ENCODE data around the gene TOR4A. TPM values are rescaled to one million over a fixed set of nuclear protein-coding genes. Genes with fewer than 3 reads are reported as not detected.
"Not testable (repeated sequence)": the region's sequence is repeated elsewhere in the genome, so short reads cannot be mapped to it uniquely, and the experiment has no call there.

Gene TOR4A
- total and polyA plus RNA-seq, 12 donors: 4.7 to 21.5 (median 16.5) TPM

DNA sequence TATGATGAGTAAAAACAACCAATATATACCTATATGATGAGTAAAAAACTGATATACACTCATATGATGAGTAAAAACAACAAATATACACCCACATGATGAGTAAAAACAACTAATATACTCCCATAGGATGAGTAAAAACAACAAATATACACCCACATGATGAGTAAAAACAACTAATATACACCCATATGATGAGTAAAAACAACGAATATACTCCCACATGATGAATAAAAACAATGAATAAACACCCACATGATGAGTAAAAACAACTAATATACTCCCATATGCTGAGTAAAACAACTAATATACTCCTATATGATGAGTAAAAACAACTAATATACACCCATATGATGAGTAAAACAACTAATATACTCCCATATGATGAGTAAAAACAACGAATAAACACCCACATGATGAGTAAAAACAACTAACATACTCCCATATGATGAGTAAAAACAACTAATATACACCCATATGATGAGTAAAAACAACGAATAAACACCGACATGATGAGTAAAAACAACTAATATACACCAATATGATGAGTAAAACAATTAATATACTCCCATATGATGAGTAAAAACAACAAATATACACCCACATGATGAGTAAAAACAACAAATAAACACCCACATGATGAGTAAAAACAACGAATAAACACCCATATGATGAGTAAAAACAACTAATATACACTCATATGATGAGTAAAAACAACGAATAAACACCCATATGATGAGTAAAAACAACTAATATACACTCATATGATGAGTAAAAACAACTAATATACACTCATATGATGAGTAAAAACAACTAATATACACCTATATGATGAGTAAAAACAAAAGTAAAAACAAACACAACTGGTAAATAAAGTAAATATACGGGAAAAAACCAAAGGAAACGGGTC, 50.4 kb downstream of the TOR4A start:
- H3K9me3 ChIP-seq; H3K36me3 ChIP-seq; H3K4me3 ChIP-seq; ATAC-seq; H3K27ac ChIP-seq; H3K27me3 ChIP-seq; H3K4me1 ChIP-seq; intact Hi-C loops (cut with DNase I); DNase-seq: not testable (repeated sequence)
- peak in 1 of 9 donors; percentile 10 for TF ChIP-seq CTCF (IDR thresholded peaks at IDR 0.05)
- WGBS, 2 donors: 82% methylated on average over 8 of the region's 8 CpGs

DNA sequence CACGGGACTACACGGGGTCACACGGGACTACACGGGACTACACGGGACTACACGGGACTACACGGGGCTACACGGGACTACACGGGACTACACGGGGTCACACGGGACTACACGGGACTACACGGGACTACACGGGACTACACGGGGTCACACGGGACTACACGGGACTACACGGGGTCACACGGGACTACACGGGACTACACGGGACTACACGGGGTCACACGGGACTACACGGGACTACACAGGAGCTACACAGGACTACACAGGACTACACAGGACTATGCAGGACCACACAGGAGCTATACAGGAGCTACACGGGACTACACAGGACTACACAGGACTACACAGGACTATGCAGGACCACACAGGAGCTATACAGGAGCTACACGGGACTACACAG, 52.1 kb downstream of the TOR4A start:
- intact Hi-C loops (cut with DNase I); DNase-seq: not testable (repeated sequence)
- WGBS, 2 donors: 61 to 62% methylated on average over 22 to 24 of the region's 26 CpGs

DNA sequence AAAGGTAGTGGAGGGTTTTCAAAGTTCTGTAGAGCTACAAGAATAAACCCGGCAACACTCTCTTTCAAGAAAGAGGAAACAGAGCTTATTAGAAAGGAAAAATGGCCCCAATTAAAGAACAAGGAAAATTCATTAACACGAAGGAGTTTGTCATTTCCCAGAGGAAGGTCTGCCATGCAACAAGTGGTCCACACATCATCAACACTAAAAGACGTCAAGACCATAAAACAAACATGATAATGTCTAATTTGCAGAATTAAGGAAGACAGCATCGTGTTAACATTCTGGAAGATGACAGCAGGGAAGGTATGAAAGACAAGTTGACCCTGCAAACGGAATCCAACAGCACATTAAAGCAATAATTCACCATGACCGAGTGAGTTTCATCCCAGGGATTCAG, 53.2 kb downstream of the TOR4A start:
- TF ChIP-seq CTCF (IDR thresholded peaks at IDR 0.05): no peak
- Histone ChIP-seq H3K27me3 (peaks cover 0 to 3% (median 0%) of the 10 kb centered on the region in 7 donors), H3K9me3 (peaks cover 0 to 2% (median 0%) of the 10 kb centered on the region in 11 donors), H3K4me1 (no peaks in the 10 kb centered on the region), H3K27ac (no peak overlapping the region), H3K4me3 (no peak overlapping the region), H3K36me3 (no peaks in the 10 kb centered on the region)
- WGBS, 2 donors: 81 to 82% methylated on average over 6 of the region's 6 CpGs
- DNase-seq: no peak
- no peak for ATAC-seq
- intact Hi-C loops (cut with DNase I): loop anchor here in 1 of 10 donors (5.0 kb wide), 1 partner anchor 37 kb away; no protein-coding TSS in a partner anchor

More for the DNA sequence above, 52.1 kb downstream of the TOR4A start:
- H3K36me3 ChIP-seq, H3K4me1 ChIP-seq, H3K4me3 ChIP-seq, ATAC-seq, H3K27ac ChIP-seq, H3K27me3 ChIP-seq, H3K9me3 ChIP-seq: not testable (repeated sequence)

DNA sequence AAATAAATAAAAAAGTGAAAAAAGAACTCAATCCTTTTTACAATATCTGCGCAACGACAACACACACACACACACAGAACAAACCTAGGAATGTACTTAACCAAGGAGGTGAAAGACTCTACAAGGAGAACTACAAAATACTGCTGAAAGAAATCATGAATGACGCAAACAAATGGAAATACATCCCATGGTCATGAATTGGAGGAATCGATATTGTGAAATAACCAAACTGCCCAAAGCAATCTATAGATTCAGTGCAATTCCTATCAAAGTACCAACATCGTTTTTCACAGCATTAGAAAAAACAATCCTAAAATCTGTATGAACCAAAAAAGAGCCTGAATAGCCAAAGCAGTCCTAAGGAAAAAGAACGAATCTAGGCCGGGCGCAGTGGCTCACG, 54.4 kb downstream of the TOR4A start:
- DNase-seq: no peak
- no peak overlapping the region for H3K27ac ChIP-seq
- no peak for TF ChIP-seq CTCF (IDR thresholded peaks at IDR 0.05)
- WGBS, 2 donors: 96% methylated on average over 9 of the region's 9 CpGs
- H3K4me1 ChIP-seq: no peaks in the 10 kb centered on the region
- H3K9me3 ChIP-seq: peaks cover 0 to 14% (median 7%) of the 10 kb centered on the region in 11 donors
- peaks cover 0 to 3% (median 0%) of the 10 kb centered on the region in 7 donors for H3K27me3 ChIP-seq
- intact Hi-C loops (cut with DNase I): loop anchor here in 1 of 10 donors (5.0 kb wide), 1 partner anchor 35 kb away; no protein-coding TSS in a partner anchor
- H3K4me3 ChIP-seq: no peak overlapping the region
- peaks cover 0 to 7% (median 0%) of the 10 kb centered on the region in 9 donors for H3K36me3 ChIP-seq
- no peak for ATAC-seq

Other genes with a start within 250 kb of the TOR4A start
- 10 to 100 TPM; 23.6 to 42.6 (median 28.1) TPM for gene ABCA2, start 249.5 kb upstream of the TOR4A start, total RNA-seq
- 10 to 100 TPM; 16.0 to 46.7 TPM for gene ABCA2, start 249.5 kb upstream of the TOR4A start, polyA plus RNA-seq
- gene FUT7, start 245.6 kb upstream of the TOR4A start, total RNA-seq: under 1 TPM in 5 of 10 donors, not detected in 5; 0.13 to 0.30 (median 0.15) TPM
- gene FUT7, start 245.6 kb upstream of the TOR4A start, polyA plus RNA-seq: under 1 TPM; 0.07 to 0.15 TPM
- 10 to 100 TPM; 29.1 to 74.3 (median 52.6) TPM for gene NPDC1, start 231.5 kb upstream of the TOR4A start, total RNA-seq
- 100 to 1,000 TPM in 1 of 2 donors, 10 to 100 TPM in 1; 74.2 to 153 TPM for gene NPDC1, start 231.5 kb upstream of the TOR4A start, polyA plus RNA-seq
- 1 to 10 TPM in 8 of 10 donors, under 1 TPM in 2; 0.32 to 2.5 (median 1.6) TPM for gene ENTPD2, start 223.7 kb upstream of the TOR4A start, total RNA-seq
- gene ENTPD2, start 223.7 kb upstream of the TOR4A start, polyA plus RNA-seq: 1 to 10 TPM in 1 of 2 donors, under 1 TPM in 1; 0.96 to 3.3 TPM
- gene SAPCD2, start 207.2 kb upstream of the TOR4A start, total RNA-seq: 1 to 10 TPM in 1 of 10 donors, under 1 TPM in 8, not detected in 1; 0.06 to 1.1 (median 0.11) TPM
- gene SAPCD2, start 207.2 kb upstream of the TOR4A start, polyA plus RNA-seq: under 1 TPM; 0.15 to 0.23 TPM
- 10 to 100 TPM in 4 of 10 donors, 1 to 10 TPM in 6; 6.0 to 16.5 (median 8.5) TPM for gene UAP1L1, start 200.2 kb upstream of the TOR4A start, total RNA-seq
- gene UAP1L1, start 200.2 kb upstream of the TOR4A start, polyA plus RNA-seq: 10 to 100 TPM in 1 of 2 donors, 1 to 10 TPM in 1; 3.4 to 24.3 TPM
- 10 to 100 TPM; 16.9 to 27.7 (median 20.9) TPM for gene MAN1B1, start 190.7 kb upstream of the TOR4A start, total RNA-seq
- 10 to 100 TPM; 25.5 to 71.4 TPM for gene MAN1B1, start 190.7 kb upstream of the TOR4A start, polyA plus RNA-seq
- 100 to 1,000 TPM in 7 of 10 donors, 10 to 100 TPM in 3; 91.4 to 167 (median 118) TPM for gene DPP7, start 163.0 kb upstream of the TOR4A start, total RNA-seq
- 100 to 1,000 TPM; 152 to 677 TPM for gene DPP7, start 163.0 kb upstream of the TOR4A start, polyA plus RNA-seq
- not detected for gene GRIN1, start 138.6 kb upstream of the TOR4A start, total RNA-seq
- gene GRIN1, start 138.6 kb upstream of the TOR4A start, polyA plus RNA-seq: not detected
- gene LRRC26, start 107.7 kb upstream of the TOR4A start, total RNA-seq: not detected
- not detected for gene LRRC26, start 107.7 kb upstream of the TOR4A start, polyA plus RNA-seq
- gene TMEM210, start 105.7 kb upstream of the TOR4A start, total RNA-seq: not detected
- not detected for gene TMEM210, start 105.7 kb upstream of the TOR4A start, polyA plus RNA-seq
- 10 to 100 TPM; 24.6 to 44.8 (median 27.7) TPM for gene ANAPC2, start 89.2 kb upstream of the TOR4A start, total RNA-seq
- 10 to 100 TPM; 23.7 to 69.6 TPM for gene ANAPC2, start 89.2 kb upstream of the TOR4A start, polyA plus RNA-seq
- gene SSNA1, start 89.0 kb upstream of the TOR4A start, total RNA-seq: 10 to 100 TPM; 47.3 to 73.5 (median 56.7) TPM
- gene SSNA1, start 89.0 kb upstream of the TOR4A start, polyA plus RNA-seq: 100 to 1,000 TPM; 146 to 168 TPM
- gene TPRN, start 77.0 kb upstream of the TOR4A start, total RNA-seq: 10 to 100 TPM; 10.2 to 31.5 (median 21.7) TPM
- 10 to 100 TPM; 12.0 to 14.5 TPM for gene TPRN, start 77.0 kb upstream of the TOR4A start, polyA plus RNA-seq
- gene TMEM203, start 72.1 kb upstream of the TOR4A start, total RNA-seq: 10 to 100 TPM; 36.4 to 46.2 (median 41.7) TPM
- gene TMEM203, start 72.1 kb upstream of the TOR4A start, polyA plus RNA-seq: 10 to 100 TPM; 39.4 to 51.2 TPM
- 10 to 100 TPM in 1 of 10 donors, 1 to 10 TPM in 9; 4.6 to 10.1 (median 5.4) TPM for gene NDOR1, start 72.0 kb upstream of the TOR4A start, total RNA-seq
- gene NDOR1, start 72.0 kb upstream of the TOR4A start, polyA plus RNA-seq: 10 to 100 TPM in 1 of 2 donors, 1 to 10 TPM in 1; 6.5 to 10.6 TPM
- 10 to 100 TPM; 20.7 to 34.5 (median 24.1) TPM for gene RNF208, start 55.5 kb upstream of the TOR4A start, total RNA-seq
- 10 to 100 TPM; 14.2 to 83.8 TPM for gene RNF208, start 55.5 kb upstream of the TOR4A start, polyA plus RNA-seq
- under 1 TPM in 6 of 10 donors, not detected in 4; 0.21 to 0.71 (median 0.37) TPM for gene CYSRT1, start 52.6 kb upstream of the TOR4A start, total RNA-seq
- gene CYSRT1, start 52.6 kb upstream of the TOR4A start, polyA plus RNA-seq: under 1 TPM; 0.19 to 0.59 TPM
- under 1 TPM in 1 of 10 donors, not detected in 9; 0.14 TPM for gene RNF224, start 50.2 kb upstream of the TOR4A start, total RNA-seq
- gene RNF224, start 50.2 kb upstream of the TOR4A start, polyA plus RNA-seq: not detected
- gene SLC34A3, start 46.8 kb upstream of the TOR4A start, total RNA-seq: not detected
- gene SLC34A3, start 46.8 kb upstream of the TOR4A start, polyA plus RNA-seq: not detected
- gene TUBB4B, start 36.4 kb upstream of the TOR4A start, total RNA-seq: 100 to 1,000 TPM; 211 to 495 (median 330) TPM
- 100 to 1,000 TPM; 522 to 992 TPM for gene TUBB4B, start 36.4 kb upstream of the TOR4A start, polyA plus RNA-seq
- under 1 TPM in 3 of 10 donors, not detected in 7; 0.24 to 0.32 (median 0.32) TPM for gene STPG3, start 26.4 kb upstream of the TOR4A start, total RNA-seq
- under 1 TPM in 1 of 2 donors, not detected in 1; 0.44 TPM for gene STPG3, start 26.4 kb upstream of the TOR4A start, polyA plus RNA-seq
- 10 to 100 TPM; 31.6 to 47.1 (median 39.2) TPM for gene NELFB, start 22.4 kb upstream of the TOR4A start, total RNA-seq
- gene NELFB, start 22.4 kb upstream of the TOR4A start, polyA plus RNA-seq: 10 to 100 TPM; 31.5 to 52.9 TPM
- 10 to 100 TPM in 7 of 10 donors, 1 to 10 TPM in 3; 2.6 to 20.8 (median 11.7) TPM for gene NRARP, start 24.5 kb downstream of the TOR4A start, total RNA-seq
- gene NRARP, start 24.5 kb downstream of the TOR4A start, polyA plus RNA-seq: 1 to 10 TPM; 2.0 to 5.4 TPM
- gene EXD3, start 145.4 kb downstream of the TOR4A start, total RNA-seq: 10 to 100 TPM in 3 of 10 donors, 1 to 10 TPM in 7; 7.8 to 14.0 (median 9.2) TPM
- gene EXD3, start 145.4 kb downstream of the TOR4A start, polyA plus RNA-seq: 10 to 100 TPM in 1 of 2 donors, 1 to 10 TPM in 1; 5.8 to 33.0 TPM
- 1 to 10 TPM; 2.5 to 5.3 (median 3.0) TPM for gene NOXA1, start 145.7 kb downstream of the TOR4A start, total RNA-seq
- 10 to 100 TPM in 1 of 2 donors, under 1 TPM in 1; 0.62 to 10.6 TPM for gene NOXA1, start 145.7 kb downstream of the TOR4A start, polyA plus RNA-seq
- not detected for gene ENTPD8, start 163.6 kb downstream of the TOR4A start, total RNA-seq
- under 1 TPM; 0.03 to 0.15 TPM for gene ENTPD8, start 163.6 kb downstream of the TOR4A start, polyA plus RNA-seq
- 10 to 100 TPM in 4 of 10 donors, 1 to 10 TPM in 6; 5.3 to 17.0 (median 9.0) TPM for gene NSMF, start 181.6 kb downstream of the TOR4A start, total RNA-seq
- 10 to 100 TPM; 18.3 to 29.3 TPM for gene NSMF, start 181.6 kb downstream of the TOR4A start, polyA plus RNA-seq

Data from heart right ventricle (tissue), 16 donors.